NCI-H1694 treated with DMSO at 0.1 percent for 48 hours (cell line): Measurements from ENCODE around the gene TRIM73.
"Not testable (repeated sequence)": the region's sequence is repeated elsewhere in the genome, so short reads cannot be mapped to it uniquely, and the experiment has no call there.

ENCODE experiments used
- DNase-seq: peaks from one replicate; lab custom pipeline; 2025; lab: John Stamatoyannopoulos, UW

Gene TRIM73

DNA sequence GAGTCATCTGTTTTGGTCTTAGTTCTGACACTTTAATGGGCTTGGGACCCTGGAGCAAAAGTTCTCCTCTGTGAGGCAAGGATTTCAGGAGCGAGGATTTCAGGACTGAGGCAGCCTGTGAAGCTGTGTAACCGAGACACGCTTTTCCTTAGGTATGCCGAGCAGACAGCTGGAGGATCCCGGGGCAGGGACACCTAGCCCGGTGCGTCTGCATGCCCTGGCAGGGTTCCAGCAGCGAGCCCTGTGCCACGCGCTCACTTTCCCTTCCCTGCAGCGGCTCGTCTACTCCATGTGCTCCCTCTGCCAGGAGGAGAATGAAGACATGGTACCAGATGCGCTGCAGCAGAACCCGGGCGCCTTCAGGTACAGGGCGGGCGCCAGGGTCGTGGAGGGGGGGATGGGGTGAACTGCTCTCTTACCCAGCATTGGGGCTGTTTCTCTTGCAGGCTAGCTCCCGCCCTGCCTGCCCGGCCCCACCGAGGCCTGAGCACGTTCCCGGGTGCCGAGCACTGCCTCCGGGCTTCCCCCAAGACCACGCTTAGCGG is 20.5 kb downstream of the TRIM73 start:
- not testable (repeated sequence) for DNase-seq

DNA sequence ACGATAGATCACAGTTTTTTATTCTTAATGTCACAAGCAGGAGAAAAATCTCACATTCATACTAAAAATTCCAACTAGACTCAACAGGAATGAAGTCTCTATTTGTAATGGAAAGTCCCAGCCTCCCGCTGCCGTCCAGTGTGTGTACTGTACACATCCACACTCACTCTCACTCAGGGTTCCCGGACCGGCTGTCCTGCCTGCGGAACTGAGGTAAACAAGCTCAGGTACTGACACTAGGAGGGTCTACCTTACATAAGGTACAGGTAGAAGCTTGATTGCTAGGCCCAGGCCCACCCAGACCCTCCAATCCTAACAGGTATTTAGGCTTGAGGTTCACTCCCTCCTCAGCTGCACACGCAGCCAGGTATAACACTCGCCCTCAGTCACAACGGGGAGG is 21.4 kb downstream of the TRIM73 start:
- not testable (repeated sequence) for DNase-seq

DNA sequence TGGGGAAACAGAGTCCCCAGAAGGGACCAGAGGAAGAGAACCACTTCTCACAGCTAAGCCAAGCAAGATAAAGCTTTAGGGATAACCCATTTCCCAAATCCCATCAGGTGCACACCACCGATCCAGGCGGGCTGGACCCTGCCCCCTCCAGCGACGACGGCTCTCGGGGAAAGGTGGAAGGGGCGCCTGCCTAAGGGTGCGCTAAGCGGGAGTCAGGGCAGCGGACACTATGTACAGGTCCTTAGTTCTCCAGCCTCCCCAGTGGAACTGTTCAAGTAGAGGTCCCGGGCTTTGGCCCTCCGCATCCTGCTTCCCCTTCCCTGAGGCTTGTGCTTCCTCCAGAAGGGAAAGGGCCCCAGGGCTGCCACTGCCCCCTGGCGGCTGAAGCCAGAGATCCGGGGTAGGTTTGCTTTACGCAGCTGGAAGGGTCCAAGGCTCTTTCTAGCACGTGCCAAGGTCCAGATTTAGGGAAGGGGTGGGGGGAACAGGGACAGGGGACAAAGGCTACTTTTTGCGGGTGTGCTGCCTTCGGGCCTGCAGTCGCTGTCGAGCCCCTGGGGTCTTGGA is 22.9 kb downstream of the TRIM73 start:
- not testable (repeated sequence) for DNase-seq

DNA sequence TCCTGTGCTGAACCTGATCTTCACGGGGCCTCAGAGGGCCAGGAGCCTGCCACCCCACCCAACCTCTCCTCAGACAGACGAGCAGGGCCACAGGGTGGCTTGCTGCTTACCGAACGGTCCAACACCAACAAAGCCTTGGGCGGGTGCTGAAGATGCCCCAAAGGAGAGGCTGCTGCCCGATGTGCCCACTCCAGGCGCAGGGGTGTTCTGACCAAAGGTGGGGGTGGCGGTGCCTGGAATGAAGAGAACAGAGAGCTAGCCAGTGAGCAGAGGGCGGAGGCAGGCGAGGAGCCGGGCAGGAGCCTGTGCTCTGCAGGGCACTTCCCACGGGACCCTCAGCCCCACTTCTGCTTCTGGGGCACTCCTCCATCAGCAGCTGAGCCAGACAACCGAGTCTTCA is 23.8 kb downstream of the TRIM73 start:
- not testable (repeated sequence) for DNase-seq

DNA sequence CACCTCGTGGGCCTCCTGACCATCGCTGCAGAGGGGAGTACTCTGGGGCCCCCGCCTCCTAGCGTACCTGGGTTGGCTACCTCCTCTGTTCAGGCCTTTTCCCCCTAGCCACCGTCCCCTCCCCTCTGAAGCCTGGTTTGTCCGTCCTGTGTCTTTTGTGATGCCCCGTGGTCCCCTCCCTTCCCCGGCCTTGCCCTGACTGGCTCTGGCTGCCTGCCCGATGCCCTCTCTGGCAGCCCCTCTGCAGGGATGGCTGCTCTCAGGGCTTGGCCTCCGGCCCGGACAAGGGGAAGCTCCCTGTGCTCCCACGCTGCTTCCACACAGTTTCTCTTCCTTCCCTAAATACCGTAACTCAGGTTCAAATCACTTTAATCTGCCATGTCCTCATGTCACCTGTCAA is 24.3 kb downstream of the TRIM73 start:
- not testable (repeated sequence) for DNase-seq

DNA sequence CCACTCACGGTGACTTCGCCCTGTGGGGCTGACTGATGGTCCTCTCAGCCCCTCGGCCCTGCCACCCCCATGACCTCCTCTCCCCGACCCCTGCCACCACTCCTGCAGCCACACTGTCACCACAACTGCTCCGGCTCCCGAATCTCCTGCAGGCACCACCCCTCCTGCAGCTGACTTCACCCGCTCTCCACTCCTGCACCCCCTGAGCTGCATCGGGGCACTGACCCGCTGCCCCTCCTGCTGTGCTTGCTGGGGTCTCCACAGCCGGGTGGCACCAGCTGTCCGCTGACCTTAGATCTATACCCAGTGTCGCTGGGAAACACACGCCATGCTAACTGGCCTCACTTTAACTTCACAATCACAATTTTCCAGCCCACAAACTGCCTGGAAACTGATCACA is 24.7 kb downstream of the TRIM73 start:
- not testable (repeated sequence) for DNase-seq

DNA sequence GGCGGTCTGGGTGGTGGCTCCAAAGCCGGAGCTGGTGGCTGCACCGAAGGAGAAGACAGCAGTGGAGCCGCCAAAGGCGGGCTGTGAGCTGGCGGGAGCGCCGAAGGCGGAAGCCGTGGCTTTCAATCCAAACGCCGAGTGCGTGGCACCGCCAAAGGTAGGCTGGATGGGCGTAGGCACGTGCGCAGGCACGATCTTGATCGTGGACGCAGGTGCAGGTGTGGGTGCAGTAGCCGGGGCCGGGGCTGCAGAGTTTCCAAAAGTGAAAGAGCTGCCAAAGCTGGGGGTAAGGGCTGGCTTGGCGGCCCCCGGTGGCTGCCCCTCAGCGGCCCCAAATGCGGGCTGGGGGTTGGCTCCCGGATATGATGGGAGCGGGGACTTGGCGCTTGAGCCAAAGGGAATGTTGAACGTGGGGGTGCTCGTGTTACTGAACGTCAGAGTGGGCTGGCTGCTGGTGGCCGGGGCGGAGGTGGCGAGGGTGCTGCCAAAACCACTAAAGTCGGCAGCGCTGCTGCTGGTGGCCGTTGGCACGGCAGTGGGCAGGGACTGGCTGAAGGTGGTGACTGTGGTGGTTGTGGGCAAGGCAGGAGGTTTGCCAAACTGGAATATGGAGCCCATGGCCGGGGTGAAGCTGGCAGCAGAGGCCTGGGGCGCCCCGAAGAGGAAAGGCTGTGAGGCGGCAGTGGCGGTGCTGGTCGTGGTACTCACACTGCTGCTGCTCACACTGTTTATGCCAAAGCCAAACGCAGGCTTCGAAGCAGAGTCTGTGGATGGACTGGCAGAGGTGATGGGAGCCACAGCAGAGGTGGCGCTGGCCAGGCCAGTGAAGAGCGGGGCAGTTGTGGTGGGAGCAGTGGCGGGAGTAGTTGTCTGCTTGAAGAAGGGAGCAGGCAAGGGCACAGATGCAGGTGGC is 26.6 kb downstream of the TRIM73 start:
- not testable (repeated sequence) for DNase-seq

DNA sequence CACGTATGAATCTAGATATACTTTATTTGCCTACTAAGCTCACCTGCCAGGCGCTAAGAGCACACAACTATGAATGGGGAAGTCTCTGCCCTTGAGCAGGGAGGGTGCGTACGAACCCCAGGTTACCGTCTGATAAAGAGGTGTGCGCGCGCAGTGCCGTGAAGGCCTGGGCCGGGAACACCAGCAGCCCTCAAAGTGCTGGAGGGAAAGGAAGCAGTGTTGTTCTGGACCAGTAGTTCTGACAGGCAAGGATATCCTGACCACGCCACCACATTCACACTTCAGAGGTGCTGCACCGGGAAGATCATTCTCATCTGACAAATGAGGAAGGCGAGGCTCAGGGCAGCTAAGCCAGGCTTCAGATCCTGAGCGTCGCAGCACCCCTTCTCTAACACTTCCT is 28.1 kb downstream of the TRIM73 start:
- DNase-seq, result not testable (repeated sequence)

DNA sequence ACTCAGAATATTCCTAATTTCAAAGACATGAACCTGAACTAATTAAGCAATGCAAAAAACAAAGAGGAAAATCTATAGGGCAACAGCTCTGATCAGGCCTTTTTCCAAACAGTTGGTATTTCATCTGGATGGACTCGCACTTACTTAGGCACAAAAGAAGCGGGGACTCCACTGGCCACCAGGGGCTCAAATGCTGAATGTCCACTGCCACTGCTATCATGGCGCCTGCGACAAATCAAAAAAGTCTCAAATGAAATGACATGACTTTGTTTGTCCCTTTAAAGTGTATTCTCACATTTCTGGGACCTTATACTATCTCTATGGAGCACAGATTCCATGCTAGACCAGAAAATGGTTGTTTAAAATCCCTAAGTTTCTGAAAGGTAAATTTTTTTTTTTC is 43.6 kb downstream of the TRIM73 start:
- not testable (repeated sequence) for DNase-seq

DNA sequence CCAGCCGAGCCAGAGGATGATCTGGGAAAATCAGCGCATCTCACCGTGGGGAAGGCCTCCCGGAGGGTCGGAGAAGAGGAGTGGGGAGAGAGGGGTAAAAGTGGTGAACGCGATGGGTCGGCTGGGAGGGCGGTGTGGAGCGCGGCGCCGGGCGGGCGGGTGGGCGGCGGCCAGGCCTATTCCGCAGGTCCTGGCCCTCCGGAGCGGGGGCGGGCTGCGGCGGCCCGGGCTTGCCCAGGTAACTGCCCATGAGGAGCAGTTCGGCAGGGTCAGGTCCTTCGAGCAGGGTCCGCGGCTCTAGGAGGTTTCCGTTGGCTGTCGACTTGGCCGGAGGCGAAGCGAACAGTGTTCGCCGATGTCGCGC is 46.7 kb downstream of the TRIM73 start:
- DNase-seq, result not testable (repeated sequence)

DNA sequence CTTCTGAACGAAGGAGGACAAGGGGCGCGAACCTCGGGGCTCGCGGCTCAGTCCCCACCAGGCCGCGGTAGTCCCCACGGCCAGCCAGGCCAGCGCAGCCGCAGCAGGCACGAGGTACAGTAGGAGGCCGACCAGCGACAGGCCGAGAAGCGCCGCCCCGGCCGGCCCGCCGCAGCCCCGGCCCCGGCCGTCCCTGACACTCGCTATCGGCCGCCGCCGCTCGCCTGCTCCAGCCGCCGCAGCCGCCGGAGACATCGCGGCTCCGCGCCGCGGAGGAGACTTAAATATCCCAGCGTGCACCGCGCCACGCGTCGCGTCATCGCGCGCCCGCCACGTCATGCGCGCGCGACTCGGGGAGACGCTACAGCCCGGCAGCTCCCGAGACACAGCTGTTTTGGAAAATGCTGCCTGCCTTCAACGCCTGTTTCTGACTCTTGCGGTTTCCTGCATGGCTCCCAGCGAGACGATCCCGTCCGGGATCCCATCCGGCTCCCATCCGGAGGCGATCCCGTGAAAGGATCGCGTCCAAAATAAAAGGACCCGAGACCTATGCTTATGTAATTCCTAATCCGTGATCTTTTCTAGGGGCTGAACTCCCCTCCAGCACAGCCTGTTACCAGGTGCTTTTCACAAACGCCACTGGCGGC is 47.2 kb downstream of the TRIM73 start:
- not testable (repeated sequence) for DNase-seq

DNA sequence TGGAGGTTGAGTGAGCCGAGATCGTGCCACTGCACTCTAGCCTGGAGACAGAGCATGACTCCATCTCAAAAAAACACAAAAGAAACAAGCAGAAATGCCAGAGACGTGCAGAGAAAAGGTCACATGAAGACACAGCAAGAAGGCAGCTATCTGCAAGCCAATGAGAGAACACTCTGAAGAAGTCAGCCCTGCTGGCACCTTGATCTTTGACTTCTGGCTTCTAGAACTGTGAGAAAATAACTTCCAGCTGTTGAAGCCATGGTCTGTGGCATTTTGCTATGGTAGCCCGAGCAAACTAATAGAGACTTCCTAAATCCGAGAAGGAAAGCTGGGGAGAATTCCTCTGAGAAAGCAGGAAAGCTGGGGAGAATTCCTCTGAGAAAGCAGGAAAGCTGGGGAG is 54.5 kb downstream of the TRIM73 start:
- not testable (repeated sequence) for DNase-seq

DNA sequence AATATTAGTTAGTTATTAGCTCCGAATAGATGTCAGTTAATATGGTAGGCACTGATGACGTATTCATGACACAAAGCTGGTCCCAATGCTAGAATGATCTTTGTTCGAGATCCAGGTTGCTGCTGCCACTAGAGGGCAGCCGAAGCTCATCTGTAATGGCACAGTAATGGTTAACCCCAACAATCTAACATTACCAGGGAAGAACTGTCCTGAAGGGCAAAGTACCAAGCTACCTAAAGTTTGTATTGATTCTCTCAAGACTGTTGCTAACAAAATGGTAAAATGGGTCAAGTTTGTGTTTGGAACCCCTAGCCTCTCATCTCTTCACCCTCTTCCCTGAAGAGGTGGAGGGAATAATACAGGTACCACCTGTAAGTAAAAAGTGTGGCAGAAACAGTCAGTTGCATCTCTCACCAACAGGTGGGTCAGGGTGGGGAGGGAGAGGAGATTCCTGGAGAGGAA is 57.1 kb downstream of the TRIM73 start:
- not testable (repeated sequence) for DNase-seq
